H1 (cell line): Measurements from ENCODE around the gene ZNF311. TPM values are rescaled to one million over a fixed set of nuclear protein-coding genes. Genes with fewer than 3 reads are reported as not detected.

ENCODE experiments used
- BCL11A ChIP-seq, 2 experiments: IDR thresholded peaks; one replicate each; pipeline ENCODE4 v1.6.1; 2011; ENCODE audit warnings: low read depth in 2 of 2, low read length in 2 of 2, mild to moderate bottlenecking in 2 of 2
- CBX5 ChIP-seq: fragments of 300-800, 300-1000 bp; sonication (generic); IDR thresholded peaks from 2 replicates; pipeline ENCODE4 v1.7.1; 2016; ENCODE audit warnings: antibody characterized with exemption, low read length, low read depth
- GABPA ChIP-seq: IDR thresholded peaks from 2 replicates; pipeline ENCODE4 v1.6.1; 2011; ENCODE audit warnings: mild to moderate bottlenecking, low read length, moderate library complexity, borderline replicate concordance; ENCODE audit not compliant: insufficient read depth
- POLR2AphosphoS5 ChIP-seq: IDR thresholded peaks from 2 replicates; pipeline ENCODE4 v1.6.1; 2011; ENCODE audit warnings: low read depth, low read length
- TBP ChIP-seq: IDR thresholded peaks from 2 replicates; pipeline ENCODE4 v1.6.1; 2011; ENCODE audit warnings: low read depth, low read length, improper control_type of control experiment
- polyA plus RNA-seq, 7 experiments: library from polyadenylated mRNA; depleted of rRNA in 3 of 7; stranded (reverse) in 5 of 7; unstranded in 2 of 7; fragments of >200 nt in 5 of 7; fragments of 200-250 nt in 2 of 7; gene quantifications; 1 replicate in 5 of 7; 2 replicates in 1 of 7; 4 replicates in 1 of 7; pipeline versions ENCODE4 v1.2.1 to v1.2.3, GENCODE V29; 2011 to 2013; ENCODE audit warnings: missing spikeins in 2 of 7, mixed read lengths in 2 of 7
- total RNA-seq: library from RNA; stranded (reverse); fragmentation: NEBNext Ultra II Directional; extraction: Animal tissue kit (Norgen Biotek cat#: 25700); gene quantifications from 2 replicates; pipeline ENCODE4 v1.2.1, GENCODE V29; 2021

Gene ZNF311
- total and polyA plus RNA-seq, 2 of the 8 experiments (the other 6 are each of a cell fraction or from before 2014, with no cell fraction given), result 1.9 to 4.2 TPM

DNA sequence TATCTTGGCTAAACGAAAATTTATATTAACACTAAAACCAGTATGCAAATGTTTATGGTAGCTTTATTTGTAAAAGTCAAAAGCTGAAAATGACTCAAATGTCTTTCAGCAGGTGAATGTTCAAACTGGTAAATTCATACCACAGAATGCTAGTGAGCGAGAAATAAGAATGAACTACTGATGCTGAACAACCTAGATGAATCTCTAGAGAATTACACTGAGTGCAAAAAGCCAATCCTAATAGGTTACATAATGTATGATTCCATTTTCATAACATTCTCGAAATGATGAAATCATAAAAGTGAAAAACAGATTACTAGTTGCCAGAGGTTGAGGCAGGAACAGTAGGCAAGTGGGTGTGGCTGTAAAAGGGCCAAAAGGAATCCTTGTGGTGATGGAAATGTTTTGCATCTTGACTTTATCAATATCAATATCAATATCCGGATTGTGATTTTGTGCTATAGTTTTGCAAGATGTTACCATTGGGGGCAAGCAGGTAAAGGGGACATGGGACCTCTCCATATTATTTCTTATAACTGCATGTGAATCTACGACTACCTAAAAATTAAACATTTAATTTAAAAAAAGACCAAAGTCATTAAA lies 26.1 kb downstream of the ZNF311 start (continued):
- TF ChIP-seq GABPA (no peak), CBX5 (no peak), BCL11A (IDR thresholded peaks at IDR 0.05; ENCODE audit: low read depth in 2 of 2, low read length in 2 of 2) (no peak), POLR2AphosphoS5 (no peak), TBP (no peak)
